Esophagus muscularis mucosa (tissue), 4 donors: ENCODE data around the gene INPP5A. TPM values are rescaled to one million over a fixed set of nuclear protein-coding genes. Genes with fewer than 3 reads are reported as not detected.

ENCODE experiments used
- DNase-seq: peaks from one replicate; pipeline ENCODE4 v3.0.0-alpha.2; 2017; ENCODE audit errors: extremely low spot score
- H3K27ac ChIP-seq, 4 donors: fragments of 200-600 bp; sonication (generic); replicated peaks in 1 of 4; 1 replicate in 3 of 4; 2 replicates in 1 of 4; pipeline ENCODE4 v1.5.1; 2016 to 2019; ENCODE audit warnings: mild to moderate bottlenecking in 1 of 4
- H3K27me3 ChIP-seq, 4 donors: fragments of 200-600 bp; sonication (generic); one replicate each; pipeline versions ENCODE4 v1.5.1 to v1.6.0; 2016 to 2019
- H3K36me3 ChIP-seq, 4 donors: fragments of 200-600 bp; sonication (generic); one replicate each; pipeline ENCODE4 v1.5.1; 2016 to 2019
- H3K4me1 ChIP-seq, 4 donors: fragments of 200-600 bp; sonication (generic); one replicate each; pipeline ENCODE4 v1.5.1; 2016 to 2019
- H3K4me3 ChIP-seq, 4 donors: fragments of 200-600 bp; sonication (generic); 1 replicate in 2 of 4; 2 replicates in 2 of 4; pipeline ENCODE4 v1.5.1; 2016 to 2019; ENCODE audit warnings: mild to moderate bottlenecking in 4 of 4, moderate library complexity in 1 of 4
- H3K9me3 ChIP-seq, 4 donors: fragments of 200-600 bp; sonication (generic); 1 replicate in 3 of 4; 2 replicates in 1 of 4; pipeline ENCODE4 v1.5.1; 2016 to 2019
- CTCF ChIP-seq, 3 experiments: fragments of 200-600 bp in 2 of 3; fragments of 450-650 bp in 1 of 3; sonication (generic) in 2 of 3; IDR thresholded peaks; one replicate each; pipeline ENCODE4 v1.5.1; 2017 to 2019; ENCODE audit warnings: antibody characterized with exemption in 3 of 3, mild to moderate bottlenecking in 2 of 3, moderate library complexity in 1 of 3
- EP300 ChIP-seq: sonication (generic); formaldehyde crosslinking; IDR thresholded peaks from one replicate; pipeline ENCODE4 v1.6.1; 2017; ENCODE audit warnings: antibody characterized with exemption
- POLR2A ChIP-seq: fragments of 450-650 bp; IDR thresholded peaks from one replicate; pipeline ENCODE4 v1.6.1; 2017; ENCODE audit warnings: antibody characterized with exemption, moderate library complexity, mild to moderate bottlenecking, low read depth
- POLR2AphosphoS5 ChIP-seq, 2 donors: sonication (generic); formaldehyde crosslinking; IDR thresholded peaks; one replicate each; pipeline ENCODE4 v1.6.1; 2017; ENCODE audit warnings: antibody characterized with exemption in 2 of 2
- WGBS: methylation state at CpG from one replicate; pipeline ENCODE4 v1.1.5; 2018; 5-methylcytosine and 5-hydroxymethylcytosine counted together
- intact Hi-C: fragments of 100-400 bp; cut with DNase I; formaldehyde crosslinking; loops from one replicate; pipeline ENCODE4 v1.15.1; 2023
- total RNA-seq, 4 donors: library from RNA; depleted of rRNA; stranded (reverse); fragments of >200 nt; gene quantifications; one replicate each; pipeline versions ENCODE4 v1.1.0 to v1.2.1, GENCODE V29; 2016

INPP5A gene
- total RNA-seq, 4 donors from 2014 or later, result 234 to 301 (median 245) TPM

GRCh38 chr10:132532179-132532578, 5.4 kb upstream of the INPP5A start:
- peaks cover 0 to 6% (median 0%) of the 10 kb centered on the region in 4 donors for H3K9me3 ChIP-seq
- WGBS, result 96% methylated on average over 6 of the region's 6 CpGs
- no peak for TF ChIP-seq POLR2A
- TF ChIP-seq POLR2AphosphoS5 (IDR thresholded peaks at IDR 0.05), result no peak
- no peak for TF ChIP-seq CTCF (IDR thresholded peaks at IDR 0.05)
- no peak for TF ChIP-seq EP300
- intact Hi-C loops, result no loop called here
- H3K4me3 ChIP-seq, result no peak overlapping the region
- peaks cover 14 to 40% (median 37%) of the 10 kb centered on the region in 4 donors for H3K4me1 ChIP-seq
- no peaks in the 10 kb centered on the region for H3K36me3 ChIP-seq
- DNase-seq, result no peak
- no peak overlapping the region for H3K27ac ChIP-seq
- H3K27me3 ChIP-seq, result no peaks in the 10 kb centered on the region

- H3K4me3 ChIP-seq, result no peak overlapping the region
- intact Hi-C loops, result no loop called here
- no peaks in the 10 kb centered on the region for H3K36me3 ChIP-seq
- peaks cover 0 to 6% (median 0%) of the 10 kb centered on the region in 4 donors for H3K9me3 ChIP-seq
- no peak for DNase-seq
- H3K27me3 ChIP-seq, result no peaks in the 10 kb centered on the region
- no peak for TF ChIP-seq POLR2A
- TF ChIP-seq EP300, result no peak
- peaks cover 14 to 36% (median 29%) of the 10 kb centered on the region in 4 donors for H3K4me1 ChIP-seq
- WGBS, result 90% methylated on average over 12 of the region's 14 CpGs
- H3K27ac ChIP-seq, result no peak overlapping the region
Observed at GRCh38 chr10:132532749-132533560, 4.6 kb upstream of the INPP5A start.

GRCh38 chr10:132533571-132534260, 3.9 kb upstream of the INPP5A start:
- H3K27ac ChIP-seq, result no peak overlapping the region
- intact Hi-C loops, result no loop called here
- H3K4me1 ChIP-seq, result peaks cover 20 to 33% (median 29%) of the 10 kb centered on the region in 4 donors
- no peak for DNase-seq
- no peaks in the 10 kb centered on the region for H3K27me3 ChIP-seq
- no peaks in the 10 kb centered on the region for H3K36me3 ChIP-seq
- H3K9me3 ChIP-seq, result peaks cover 0 to 6% (median 0%) of the 10 kb centered on the region in 4 donors
- TF ChIP-seq POLR2AphosphoS5 (IDR thresholded peaks at IDR 0.05), result no peak
- TF ChIP-seq POLR2A, result no peak
- no peak for TF ChIP-seq CTCF (IDR thresholded peaks at IDR 0.05)
- no peak for TF ChIP-seq EP300
- WGBS, result 95% methylated on average over 12 of the region's 12 CpGs
- no peak overlapping the region for H3K4me3 ChIP-seq

GRCh38 chr10:132534391-132535064, 3.1 kb upstream of the INPP5A start:
- Histone ChIP-seq H3K4me1 (peaks cover 28 to 41% (median 37%) of the 10 kb centered on the region in 4 donors), H3K27ac (no peak overlapping the region), H3K4me3 (no peak overlapping the region), H3K27me3 (no peaks in the 10 kb centered on the region), H3K9me3 (peaks cover 0 to 6% (median 0%) of the 10 kb centered on the region in 4 donors), H3K36me3 (no peaks in the 10 kb centered on the region)
- TF ChIP-seq CTCF (IDR thresholded peaks at IDR 0.05), result no peak
- TF ChIP-seq POLR2A, result no peak
- TF ChIP-seq POLR2AphosphoS5 (IDR thresholded peaks at IDR 0.05), result no peak
- TF ChIP-seq EP300, result no peak
- WGBS, result 76% methylated on average over 8 of the region's 8 CpGs
- DNase-seq, result no peak
- intact Hi-C loops, result loop anchor here (5.0 kb wide), 3 partner anchors 72 to 137 kb away; partner anchors contain the start of gene PWWP2B
